ENCODE results near the gene ZNF407.
"Not testable (repeated sequence)": the region's sequence is repeated elsewhere in the genome, so short reads cannot be mapped to it uniquely, and the experiment has no call there.

Gene ZNF407

GRCh38 chr18:74967438-74967837, 369.8 kb downstream of the ZNF407 start:
- no peak overlapping the region for H3K27ac ChIP-seq
- TF ChIP-seq CTCF (conservative IDR thresholded peaks at IDR 0.05; ENCODE audit: low read depth): no peak
- CTCF ChIA-PET: no interaction called here
- POLR2A ChIA-PET (ENCODE audit: low non-redundant PET): no interaction called here
- DNase-seq (ENCODE audit: low spot score): no peak

DNA sequence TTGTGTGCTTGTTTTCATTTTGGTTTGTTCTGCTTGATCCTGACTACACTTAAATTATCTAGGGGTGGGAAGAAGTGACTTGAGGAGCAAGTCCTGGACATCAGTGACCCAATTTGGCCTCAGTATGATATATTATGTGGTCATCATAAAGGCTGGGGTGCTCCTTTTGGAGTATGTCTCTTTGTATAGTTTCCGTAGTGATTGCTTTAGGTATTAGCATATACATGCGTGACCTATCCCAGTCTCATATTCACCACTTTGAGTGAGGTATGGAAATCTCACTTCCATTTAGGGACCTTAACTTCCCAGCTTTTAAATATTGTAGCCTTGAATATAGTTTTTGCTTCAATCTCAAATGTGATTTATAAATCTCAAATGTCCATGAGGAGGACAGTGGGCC, 370.3 kb downstream of the ZNF407 start:
- DNase-seq (ENCODE audit: low spot score): no peak
- CTCF ChIA-PET: no interaction called here
- no peak for TF ChIP-seq CTCF (conservative IDR thresholded peaks at IDR 0.05; ENCODE audit: low read depth)
- POLR2A ChIA-PET (ENCODE audit: low non-redundant PET): no interaction called here
- H3K27ac ChIP-seq: no peak overlapping the region

DNA sequence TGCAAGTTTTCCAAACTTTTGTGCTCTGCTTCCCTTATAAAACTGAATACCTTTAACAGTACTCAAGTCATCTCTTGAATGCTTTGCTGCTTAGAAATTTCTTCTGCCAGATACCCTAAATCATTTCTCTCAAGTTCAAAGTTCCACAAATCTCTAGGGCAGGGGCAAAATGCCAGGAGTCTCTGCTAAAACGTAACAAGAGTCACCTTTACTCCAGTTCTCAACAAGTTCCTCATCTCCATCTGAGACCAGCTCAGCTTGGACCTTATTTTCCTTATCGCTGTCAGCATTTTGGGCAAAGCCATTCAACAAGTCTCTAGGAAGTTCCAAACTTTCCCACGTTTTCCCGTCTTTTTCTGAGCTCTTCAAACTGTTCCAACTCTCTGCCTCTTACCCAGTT, 373.7 kb downstream of the ZNF407 start:
- POLR2A ChIA-PET (ENCODE audit: low non-redundant PET); CTCF ChIA-PET: not testable (repeated sequence)

DNA sequence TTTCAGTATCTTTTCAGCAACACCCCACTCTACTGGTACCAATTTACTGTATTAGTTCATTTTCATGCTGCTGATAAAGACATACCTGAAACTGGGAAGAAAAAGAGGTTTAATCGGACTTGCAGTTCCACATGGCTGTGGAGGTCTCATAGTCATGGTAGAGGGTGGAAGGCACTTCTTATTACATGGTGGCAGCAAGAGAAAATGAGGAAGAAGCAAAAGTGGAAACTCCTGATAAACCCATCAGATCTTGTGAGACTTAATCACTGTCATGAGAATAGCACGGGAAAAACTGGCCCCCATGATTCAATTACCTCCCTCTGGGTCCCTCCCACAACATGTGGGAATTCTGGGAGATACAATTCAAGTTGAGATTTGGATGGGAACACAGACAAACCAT, 374.1 kb downstream of the ZNF407 start:
- H3K27ac ChIP-seq; POLR2A ChIA-PET (ENCODE audit: low non-redundant PET); DNase-seq (ENCODE audit: low spot score); CTCF ChIA-PET: not testable (repeated sequence)

More for the DNA sequence above, 373.7 kb downstream of the ZNF407 start:
- not testable (repeated sequence) for H3K27ac ChIP-seq; DNase-seq (ENCODE audit: low spot score)

- TF ChIP-seq CTCF (conservative IDR thresholded peaks at IDR 0.05; ENCODE audit: low read depth): no peak
- ChIA-PET CTCF (no interaction called here), POLR2A (ENCODE audit: low non-redundant PET) (no interaction called here)
- DNase-seq (ENCODE audit: low spot score): no peak
- no peak overlapping the region for H3K27ac ChIP-seq
Measured at GRCh38 chr18:74972354-74972753, 374.7 kb downstream of the ZNF407 start.

GRCh38 chr18:74975001-74975400, 377.3 kb downstream of the ZNF407 start:
- POLR2A ChIA-PET (ENCODE audit: low non-redundant PET): no interaction called here
- no peak for DNase-seq (ENCODE audit: low spot score)
- CTCF ChIA-PET: no interaction called here
- no peak overlapping the region for H3K27ac ChIP-seq
- no peak for TF ChIP-seq CTCF (conservative IDR thresholded peaks at IDR 0.05; ENCODE audit: low read depth)

GRCh38 chr18:74976331-74976909, 378.8 kb downstream of the ZNF407 start:
- no peak overlapping the region for H3K27ac ChIP-seq
- CTCF ChIA-PET: interaction anchor here (0.6 kb wide), 1 partner anchor 21 kb away, joined by 4 read pairs; no protein-coding TSS in a partner anchor
- POLR2A ChIA-PET (ENCODE audit: low non-redundant PET): no interaction called here
- DNase-seq (ENCODE audit: low spot score): no peak
- no peak for TF ChIP-seq CTCF (conservative IDR thresholded peaks at IDR 0.05; ENCODE audit: low read depth)

- no peak for TF ChIP-seq CTCF (conservative IDR thresholded peaks at IDR 0.05; ENCODE audit: low read depth)
- no peak for DNase-seq (ENCODE audit: low spot score)
- CTCF ChIA-PET: interaction anchor here (0.6 kb wide), 1 partner anchor 21 kb away, joined by 4 read pairs; no protein-coding TSS in a partner anchor
- POLR2A ChIA-PET (ENCODE audit: low non-redundant PET): no interaction called here
- no peak overlapping the region for H3K27ac ChIP-seq
Measured at GRCh38 chr18:74977041-74977440, 379.4 kb downstream of the ZNF407 start.
